AG09309 (cell line): ENCODE measurements around the gene PNKP.

Experiments
- DNase-seq: peaks from one replicate; pipeline ENCODE4 v3.0.0-alpha.2; 2010; ENCODE audit warnings: low read depth
- H3K4me3 ChIP-seq: 2 replicates; pipeline ENCODE4 v1.5.1; 2011; ENCODE audit warnings: mild to moderate bottlenecking, low read depth, low read length, moderate library complexity; ENCODE audit not compliant: control insufficient read depth
- TF ChIP-seq, protein P1 (sequence below): IDR thresholded peaks from 2 replicates; pipeline ENCODE4 v1.5.1; 2011; ENCODE audit warnings: mild to moderate bottlenecking, low read depth, low read length, inconsistent platforms; ENCODE audit not compliant: insufficient read depth, control insufficient read depth; ENCODE audit errors: missing control alignments

Gene PNKP

DNA sequence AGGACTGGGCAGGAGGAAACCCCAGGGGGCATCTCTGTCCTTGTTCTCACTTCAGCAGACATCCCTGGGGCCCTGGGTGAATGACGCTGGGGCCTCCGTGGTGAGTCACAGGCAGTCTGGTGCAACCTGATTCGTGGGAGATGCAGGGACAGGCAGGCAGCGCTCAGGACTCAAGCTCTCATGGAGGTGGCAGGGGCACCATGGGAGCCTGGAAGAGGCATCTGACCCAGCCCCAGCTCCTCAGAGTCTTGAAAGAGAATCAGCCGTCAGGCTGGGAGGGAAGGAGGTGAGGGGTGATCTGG is 30.4 kb downstream of the PNKP start:
- TF ChIP-seq, protein P1, sequence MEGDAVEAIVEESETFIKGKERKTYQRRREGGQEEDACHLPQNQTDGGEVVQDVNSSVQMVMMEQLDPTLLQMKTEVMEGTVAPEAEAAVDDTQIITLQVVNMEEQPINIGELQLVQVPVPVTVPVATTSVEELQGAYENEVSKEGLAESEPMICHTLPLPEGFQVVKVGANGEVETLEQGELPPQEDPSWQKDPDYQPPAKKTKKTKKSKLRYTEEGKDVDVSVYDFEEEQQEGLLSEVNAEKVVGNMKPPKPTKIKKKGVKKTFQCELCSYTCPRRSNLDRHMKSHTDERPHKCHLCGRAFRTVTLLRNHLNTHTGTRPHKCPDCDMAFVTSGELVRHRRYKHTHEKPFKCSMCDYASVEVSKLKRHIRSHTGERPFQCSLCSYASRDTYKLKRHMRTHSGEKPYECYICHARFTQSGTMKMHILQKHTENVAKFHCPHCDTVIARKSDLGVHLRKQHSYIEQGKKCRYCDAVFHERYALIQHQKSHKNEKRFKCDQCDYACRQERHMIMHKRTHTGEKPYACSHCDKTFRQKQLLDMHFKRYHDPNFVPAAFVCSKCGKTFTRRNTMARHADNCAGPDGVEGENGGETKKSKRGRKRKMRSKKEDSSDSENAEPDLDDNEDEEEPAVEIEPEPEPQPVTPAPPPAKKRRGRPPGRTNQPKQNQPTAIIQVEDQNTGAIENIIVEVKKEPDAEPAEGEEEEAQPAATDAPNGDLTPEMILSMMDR, result no peak
- DNase-seq, result no peak
- no peak overlapping the region for H3K4me3 ChIP-seq

DNA sequence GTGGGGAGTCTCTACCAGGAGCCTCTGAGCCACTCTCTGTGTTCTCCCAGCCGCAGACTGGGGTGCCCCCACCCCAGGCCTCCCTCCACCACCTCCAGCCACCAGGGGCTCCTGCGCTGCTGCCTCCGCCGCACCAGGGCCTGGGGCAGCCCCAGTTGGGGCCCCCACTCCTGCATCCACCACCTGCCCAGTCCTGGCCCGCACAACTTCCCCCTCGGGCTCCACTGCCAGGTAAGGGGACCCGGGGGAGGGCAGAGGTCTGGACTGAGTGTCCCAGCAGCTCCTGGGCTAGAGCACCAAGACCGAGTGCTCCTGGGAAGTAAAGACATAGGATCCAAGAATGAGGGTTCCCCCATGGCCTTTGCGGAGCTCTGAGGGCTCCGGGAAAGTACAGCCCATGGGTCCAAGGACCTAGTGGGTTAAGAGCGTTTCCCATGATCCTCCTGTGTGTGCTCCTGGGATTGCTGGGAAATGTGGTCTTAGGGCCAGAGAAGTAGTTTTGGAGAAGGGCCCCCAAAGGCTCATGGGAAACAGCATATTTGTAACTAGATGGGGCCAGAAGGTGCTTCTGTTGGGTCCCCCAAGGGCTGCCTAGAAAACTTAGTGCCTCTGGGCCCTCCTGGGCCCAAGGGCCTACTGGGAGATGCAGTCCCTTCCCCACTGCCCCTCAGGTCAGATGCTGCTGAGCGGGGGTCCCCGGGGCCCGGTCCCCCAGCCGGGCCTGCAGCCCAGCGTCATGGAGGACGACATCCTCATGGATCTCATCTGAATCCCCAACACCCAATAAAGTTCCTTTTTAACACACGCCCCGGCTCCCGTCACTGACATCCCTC is 31.0 kb downstream of the PNKP start:
- DNase-seq, result no peak
- TF ChIP-seq, protein P1, result no peak

DNA sequence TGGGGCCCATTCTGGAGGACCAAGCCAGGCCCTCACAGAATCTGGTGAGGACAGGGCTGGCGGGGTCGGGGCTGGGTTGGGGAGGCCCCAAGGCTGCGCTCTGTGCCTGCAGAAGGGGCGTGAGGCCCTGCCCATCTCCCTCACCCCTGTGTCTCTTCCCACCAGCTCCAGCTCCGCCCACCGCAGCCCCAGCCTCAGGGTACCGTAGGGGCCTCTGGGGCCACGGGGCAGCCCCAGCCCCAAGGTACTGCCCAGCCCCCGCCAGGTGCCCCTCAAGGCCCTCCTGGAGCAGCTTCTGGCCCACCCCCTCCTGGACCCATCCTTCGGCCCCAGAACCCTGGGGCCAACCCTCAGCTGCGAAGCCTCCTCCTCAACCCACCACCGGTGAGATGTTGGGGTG is 31.8 kb downstream of the PNKP start:
- no peak overlapping the region for H3K4me3 ChIP-seq
- TF ChIP-seq, protein P1, result no peak
- DNase-seq, result no peak

More for the DNA sequence above, 31.0 kb downstream of the PNKP start:
- H3K4me3 ChIP-seq, result no peak overlapping the region

DNA sequence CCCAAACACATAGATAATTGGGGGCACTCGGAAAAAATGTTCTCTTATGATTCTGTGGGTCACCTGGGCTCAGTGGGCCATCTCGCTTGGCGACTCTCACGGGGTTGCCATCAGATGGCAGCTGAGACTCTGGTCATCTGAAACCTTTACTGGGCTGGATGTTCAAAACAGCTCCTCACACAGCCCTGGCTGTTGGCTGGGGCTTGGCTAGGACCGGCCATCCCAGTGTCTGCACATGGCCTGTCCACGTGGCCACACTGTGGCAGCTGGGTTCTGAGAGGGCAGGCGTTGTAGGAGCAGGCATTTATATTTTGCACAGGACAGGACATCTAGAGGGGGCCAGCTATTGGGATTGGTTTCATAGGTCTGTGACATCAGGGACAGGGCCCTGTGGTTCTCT is 33.8 kb downstream of the PNKP start:
- DNase-seq, result no peak
- TF ChIP-seq, protein P1, result no peak

DNA sequence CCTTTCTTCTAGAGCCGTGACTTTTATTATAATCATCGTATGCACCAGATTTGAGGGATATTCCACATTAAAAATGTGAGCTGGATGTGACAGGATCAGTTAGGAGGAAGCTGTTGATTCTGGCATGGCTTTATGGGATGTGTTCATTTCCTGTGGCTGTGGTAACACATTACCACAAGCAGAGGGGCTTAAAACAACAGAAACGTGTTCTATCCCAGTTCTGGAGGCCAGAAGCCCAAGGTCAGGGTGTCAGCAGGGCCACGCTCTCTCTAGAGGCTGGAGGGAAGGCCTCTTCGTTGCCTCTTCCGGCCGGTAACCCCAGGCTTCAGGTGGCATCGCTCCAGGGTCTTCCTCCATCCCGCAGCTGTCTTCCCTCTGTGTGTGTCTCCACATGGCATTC is 34.8 kb downstream of the PNKP start:
- no peak for DNase-seq
- no peak overlapping the region for H3K4me3 ChIP-seq

More for the DNA sequence above, 33.8 kb downstream of the PNKP start:
- H3K4me3 ChIP-seq, result no peak overlapping the region

DNA sequence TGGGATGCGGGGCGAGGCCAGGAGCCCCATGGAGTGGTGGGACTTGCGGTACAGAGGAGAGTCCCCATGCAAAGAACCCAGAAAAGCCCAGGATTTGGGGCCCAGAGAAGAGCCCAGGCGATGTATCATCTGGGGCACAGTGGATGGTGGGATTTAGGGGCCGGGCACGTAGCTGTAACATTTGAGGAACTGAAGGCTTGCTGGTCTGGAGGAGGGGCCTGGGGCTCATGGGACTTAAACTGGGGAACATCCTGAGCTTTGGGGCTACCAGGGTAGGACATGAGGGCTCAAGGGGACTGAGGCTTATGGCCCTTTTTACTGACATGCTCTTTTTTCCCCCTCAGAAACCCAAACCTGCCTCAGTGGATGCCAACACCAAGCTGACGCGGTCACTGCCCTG is 35.8 kb downstream of the PNKP start:
- DNase-seq, result no peak
- TF ChIP-seq, protein P1, result no peak

More for the DNA sequence above, 34.8 kb downstream of the PNKP start:
- TF ChIP-seq, protein P1, result no peak

More for the DNA sequence above, 35.8 kb downstream of the PNKP start:
- no peak overlapping the region for H3K4me3 ChIP-seq
